GM23248 (cell line): ENCODE measurements around the gene STK24.

ENCODE experiments used
- EZH2 ChIP-seq: fragments of 200-600 bp; sonication (generic); IDR thresholded peaks from 2 replicates; pipeline ENCODE4 v1.6.1; 2018; ENCODE audit warnings: antibody characterized with exemption, mild to moderate bottlenecking; ENCODE audit not compliant: insufficient read depth, poor library complexity, severe bottlenecking
- EZH2phosphoT487 ChIP-seq: fragments of 200-600 bp; sonication (generic); IDR thresholded peaks from 2 replicates; pipeline ENCODE4 v1.6.1; 2018; ENCODE audit warnings: antibody characterized with exemption, moderate library complexity, mild to moderate bottlenecking, low read depth; ENCODE audit not compliant: insufficient read depth

DNA sequence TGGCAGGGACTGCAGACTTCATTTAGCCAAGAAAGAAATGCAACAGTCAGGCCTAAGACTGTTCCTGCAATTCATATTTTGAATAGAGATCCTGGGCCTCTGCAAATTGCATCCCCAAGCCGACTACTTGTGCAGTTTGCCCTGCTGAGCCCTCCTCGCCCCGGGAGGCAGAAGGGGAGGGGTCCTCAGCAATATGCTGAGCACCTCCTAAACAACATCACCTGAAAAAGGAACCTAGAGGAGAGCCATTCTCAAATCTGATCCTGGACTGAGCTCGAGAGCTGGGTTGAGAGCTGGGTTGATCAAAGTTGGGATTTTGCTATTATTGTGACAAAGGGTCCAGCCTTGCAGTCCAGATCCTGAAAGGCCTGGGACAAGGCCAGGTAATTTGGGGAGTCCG is 129.8 kb downstream of the STK24 start:
- TF ChIP-seq EZH2phosphoT487 (no peak), EZH2 (no peak)
